Tongue (tissue), 2 donors: ENCODE data around the gene VSX1. TPM values are rescaled to one million over a fixed set of nuclear protein-coding genes. Genes with fewer than 3 reads are reported as not detected.

ENCODE experiments used
- DNase-seq: peaks from one replicate; pipeline ENCODE4 v3.0.0-alpha.2; 2015
- total RNA-seq: library from RNA; depleted of rRNA; stranded (reverse); fragments of >200 nt; gene quantifications from one replicate; pipeline ENCODE4 v1.2.3, GENCODE V29; 2014

The VSX1 gene
- total RNA-seq, result not detected

DNA sequence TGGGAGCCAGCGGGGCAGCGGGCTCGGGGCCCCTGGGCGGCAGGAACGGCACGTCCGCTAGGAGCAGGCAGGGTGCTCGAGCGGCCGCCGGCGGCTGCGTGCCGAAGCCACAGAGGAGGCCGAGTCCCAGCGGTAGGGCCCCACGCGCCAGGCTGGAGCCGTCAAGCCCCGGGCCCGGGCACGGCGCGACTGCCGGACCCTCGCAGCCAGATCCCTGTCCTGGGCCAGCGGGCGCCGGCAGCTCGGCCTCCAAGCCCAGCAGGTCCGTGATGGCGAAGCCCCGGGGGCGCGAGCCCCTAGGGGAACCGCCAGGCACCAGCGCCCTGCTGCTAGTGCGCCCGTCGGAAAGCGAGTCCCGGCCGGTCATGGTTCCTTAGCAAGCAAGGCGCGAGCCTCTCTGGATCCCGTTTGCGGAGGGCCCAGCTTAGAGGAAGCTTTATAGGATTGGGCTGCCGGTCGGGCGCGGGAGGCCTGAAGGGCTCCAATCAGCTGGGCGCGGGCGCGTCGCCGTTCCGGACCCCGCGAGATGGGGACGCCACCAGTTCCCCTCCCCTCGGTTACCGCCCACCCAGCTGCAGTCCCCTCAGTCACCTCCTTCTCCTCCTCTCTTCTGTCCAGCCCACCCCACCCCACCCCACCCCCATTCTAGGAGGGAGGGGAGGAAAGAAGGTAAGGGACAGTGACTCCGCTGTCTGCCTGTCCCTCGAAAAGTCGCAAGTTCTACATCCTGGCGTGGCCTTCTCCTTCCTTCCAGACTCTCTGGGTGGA, at the start of gene VSX1:
Gene VSX1, minus strand, starts transcription at position 412 of the 768 bp plus-strand sequence. Its CDS starts 45 bp downstream, at position 367.
- DNase-seq, result no peak

DNA sequence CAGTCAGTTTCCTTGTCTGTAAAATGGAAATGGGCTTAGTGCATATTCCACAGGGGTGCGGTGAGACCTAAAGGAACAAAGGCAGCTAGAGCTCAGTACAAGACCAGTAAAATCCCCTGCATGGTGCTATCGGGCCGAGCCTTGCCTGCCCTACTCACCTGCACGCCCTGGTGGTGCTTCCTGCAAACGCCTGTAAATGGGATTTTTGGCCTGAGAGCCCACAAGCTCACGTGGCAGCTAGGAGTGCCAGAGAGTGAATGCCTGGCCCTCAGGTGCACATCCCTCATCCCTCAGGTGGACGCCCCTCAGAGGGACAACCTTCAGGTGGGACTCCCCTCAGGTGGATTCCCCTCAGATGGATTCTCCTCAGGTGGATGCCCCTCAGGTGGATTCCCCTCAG, 48.0 kb upstream of the VSX1 start:
- DNase-seq, result no peak

DNA sequence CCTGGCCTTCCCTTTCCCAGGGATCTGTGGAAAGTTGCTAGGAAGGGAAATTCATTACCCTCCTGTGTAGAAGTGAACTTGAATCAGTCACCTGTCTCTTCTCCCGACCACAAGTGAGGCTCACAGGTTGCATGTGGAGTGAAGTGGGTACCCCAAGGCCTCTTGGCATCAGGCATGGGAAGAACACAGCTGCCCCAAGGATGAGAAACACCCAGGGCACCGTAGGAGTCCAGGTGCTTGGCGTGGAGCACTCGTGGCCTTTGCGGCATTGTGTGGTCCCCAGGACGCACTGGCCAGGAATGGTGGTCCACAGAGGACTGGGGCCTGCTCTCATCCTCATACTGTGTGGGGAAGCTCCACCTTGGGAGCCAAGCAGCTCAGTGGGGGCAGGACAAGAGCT, 47.5 kb upstream of the VSX1 start:
- DNase-seq, result no peak

DNA sequence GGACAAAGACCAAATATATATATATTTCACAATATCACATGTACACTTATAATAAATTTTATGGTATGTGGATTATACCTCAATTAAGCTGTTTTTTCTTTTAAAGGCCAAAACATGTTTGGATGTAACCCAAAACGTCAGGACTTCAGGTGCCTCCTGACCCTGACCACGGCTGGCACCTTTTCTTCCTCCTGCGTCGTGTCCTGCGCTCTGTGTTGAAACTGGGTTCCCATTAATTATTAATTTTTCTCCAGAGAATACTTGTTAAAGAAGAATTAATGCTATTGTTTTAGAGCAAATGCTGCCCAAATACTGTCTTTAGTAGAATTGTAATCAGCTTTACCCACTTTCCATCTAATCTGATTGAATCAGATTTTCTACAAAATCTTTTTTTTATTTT, 46.7 kb upstream of the VSX1 start:
- DNase-seq, result no peak

GRCh38 chr20:25127761-25128537, 46.0 kb upstream of the VSX1 start:
- no peak for DNase-seq

GRCh38 chr20:25126204-25127029, 44.5 kb upstream of the VSX1 start:
- no peak for DNase-seq

GRCh38 chr20:25125636-25126035, 43.7 kb upstream of the VSX1 start:
- no peak for DNase-seq

DNA sequence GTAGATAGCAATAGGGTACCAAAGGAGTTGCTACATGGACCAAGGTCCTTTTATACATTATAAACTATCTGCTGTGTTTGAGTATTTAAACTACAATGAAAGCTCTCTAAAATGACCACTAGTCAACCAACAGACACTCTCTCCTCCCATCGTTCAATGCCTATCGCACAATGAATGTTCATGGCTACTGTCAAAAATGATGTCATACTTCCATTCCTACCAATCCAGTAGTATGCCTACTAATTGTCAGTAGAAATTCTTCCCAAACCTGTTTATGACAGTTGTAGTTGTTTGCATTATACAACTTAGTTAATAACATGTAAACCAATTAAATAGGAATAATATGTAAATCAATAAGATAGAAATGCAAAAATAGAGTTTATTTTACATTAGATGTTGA, 39.0 kb upstream of the VSX1 start:
- DNase-seq, result no peak

DNA sequence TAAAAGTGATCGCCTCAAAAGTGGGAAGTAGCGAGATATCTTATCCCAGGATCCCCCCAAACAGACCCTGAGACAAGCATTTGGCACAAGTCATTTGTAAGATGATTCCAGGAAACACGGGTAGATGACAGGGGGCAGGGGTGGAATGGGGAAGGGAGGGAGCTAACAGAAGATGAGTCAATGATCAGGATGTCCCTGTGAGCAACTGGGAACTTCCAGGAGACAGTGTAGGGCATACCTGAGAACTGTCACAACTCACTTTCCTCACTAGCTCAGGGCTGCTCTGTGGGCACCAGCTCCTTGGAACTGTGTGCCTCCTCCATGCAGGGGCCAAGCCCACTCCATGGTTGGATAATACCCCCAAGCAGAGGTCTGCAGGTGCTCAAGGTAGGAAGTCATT, 38.5 kb upstream of the VSX1 start:
- DNase-seq, result no peak

DNA sequence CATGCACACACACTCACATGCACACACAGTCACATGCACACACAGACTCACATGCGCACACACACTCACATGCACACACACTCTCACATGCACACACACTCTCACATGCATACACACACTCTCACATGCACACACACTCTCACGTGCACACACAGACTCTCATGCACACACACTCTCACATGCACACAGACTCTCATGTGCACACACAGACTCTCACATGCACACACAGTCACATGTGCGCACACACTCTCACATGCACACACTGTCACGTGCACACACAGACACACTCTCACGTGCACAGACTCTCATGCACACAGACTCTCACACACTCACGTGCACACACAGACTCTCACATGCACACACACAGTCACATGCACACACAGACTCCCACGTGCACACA, 36.6 kb upstream of the VSX1 start:
- DNase-seq, result no peak

DNA sequence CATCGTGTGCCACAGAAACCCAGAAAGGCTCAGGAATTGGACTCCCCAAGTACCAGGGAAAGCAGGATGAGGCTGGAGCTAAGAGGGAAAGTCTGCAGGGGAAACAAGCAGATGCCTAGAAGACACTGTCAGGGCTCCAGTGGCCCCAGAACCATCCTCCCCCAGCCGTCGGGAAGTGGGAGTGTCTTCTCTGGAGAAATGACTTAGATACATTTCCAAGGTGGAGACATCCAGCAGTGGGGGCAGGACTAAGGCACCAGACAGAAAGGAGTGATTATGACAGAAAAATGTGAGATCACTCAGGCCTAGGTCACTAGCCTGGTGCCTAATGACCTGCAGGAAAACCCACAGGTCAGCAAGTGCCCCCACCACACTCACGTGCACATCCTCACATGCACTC, 36.0 kb upstream of the VSX1 start:
- DNase-seq, result peak; percentile 10

GRCh38 chr20:25116739-25117458, 35.0 kb upstream of the VSX1 start:
- DNase-seq, result peak; percentile 96

GRCh38 chr20:25103526-25103925, 21.6 kb upstream of the VSX1 start:
- DNase-seq, result no peak

DNA sequence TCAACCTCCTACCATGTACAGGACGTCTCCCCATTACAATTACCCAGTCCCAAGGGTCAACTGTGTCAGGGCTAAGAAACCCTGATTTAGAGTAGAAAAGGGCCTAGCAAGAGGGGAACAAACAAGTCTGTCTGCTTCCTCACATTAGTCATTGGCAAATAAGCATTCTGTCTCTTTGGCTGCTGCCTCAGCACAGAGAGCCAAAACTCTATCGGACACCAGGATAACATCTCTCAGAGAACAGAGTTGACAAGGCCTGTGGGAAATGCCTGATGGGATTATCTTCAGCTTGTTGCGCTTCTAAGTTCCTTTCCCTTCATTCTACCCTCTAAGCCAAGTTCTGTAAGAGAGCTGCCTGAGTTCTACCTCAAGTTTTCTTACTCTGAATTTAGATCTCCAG, 19.0 kb upstream of the VSX1 start:
- DNase-seq, result peak; percentile 48

GRCh38 chr20:25099601-25100140, 17.7 kb upstream of the VSX1 start:
- no peak for DNase-seq

DNA sequence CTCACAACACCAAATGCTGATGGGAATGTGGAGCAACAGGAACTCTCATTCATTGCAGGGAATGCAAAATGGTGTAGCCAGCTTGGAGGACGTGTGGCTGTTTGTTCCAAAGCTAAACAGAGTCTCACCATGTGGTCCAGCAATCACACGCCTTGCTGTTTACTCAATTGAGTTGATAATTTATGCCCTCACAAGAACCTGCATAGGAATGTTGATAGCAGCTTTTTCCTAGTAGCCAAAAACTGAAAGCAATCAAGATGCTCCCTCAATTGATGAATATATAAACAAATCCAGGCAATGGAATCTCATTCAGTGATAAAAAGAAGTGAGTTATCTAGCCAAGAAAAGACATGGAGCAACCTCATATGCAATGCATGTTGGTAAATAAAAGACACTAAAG, 15.6 kb upstream of the VSX1 start:
- DNase-seq, result no peak

DNA sequence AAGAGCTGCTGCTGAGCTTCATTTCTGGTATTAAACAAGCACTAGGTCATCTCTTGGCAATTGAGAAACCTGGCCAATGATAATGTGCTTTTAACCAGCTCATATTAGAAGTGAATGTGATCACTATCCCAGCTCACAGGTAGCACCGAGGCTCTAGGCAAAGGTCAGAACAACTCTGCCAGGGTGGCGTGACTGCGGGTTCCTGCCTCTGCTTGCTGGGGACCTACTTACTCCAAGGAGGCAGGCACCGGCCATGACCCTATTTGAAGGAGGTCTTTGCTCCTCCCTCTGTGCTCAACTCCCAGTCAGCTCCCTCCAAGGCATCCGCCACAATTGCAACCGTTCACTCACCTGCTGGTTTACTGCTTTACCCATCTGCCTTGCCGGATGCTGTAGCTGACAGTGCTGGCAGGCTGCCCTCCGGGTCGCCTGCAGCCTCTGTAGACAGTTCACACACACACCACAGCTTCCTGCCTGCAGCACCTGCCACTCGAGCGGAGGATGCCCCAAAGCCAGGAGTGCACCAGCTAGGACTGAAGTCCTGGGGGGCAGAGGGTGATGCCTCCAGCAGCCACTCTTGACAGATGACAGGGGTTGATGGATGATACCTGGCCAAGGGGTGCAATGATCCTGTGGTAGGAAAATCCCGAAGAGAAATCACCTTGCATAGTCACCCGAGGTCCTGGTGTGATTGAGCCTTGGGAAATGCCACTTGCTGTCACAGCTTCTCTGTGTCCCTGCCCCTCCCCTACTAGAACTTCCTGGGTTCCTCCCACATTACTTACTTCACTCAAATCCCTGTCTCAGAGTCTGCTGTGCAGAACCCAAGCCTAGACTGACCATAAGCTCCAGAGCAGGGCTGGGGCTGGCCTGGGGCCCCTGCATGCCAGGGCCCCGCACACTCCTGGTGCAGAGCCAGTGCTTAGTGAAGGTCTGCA, 8.8 kb upstream of the VSX1 start:
- no peak for DNase-seq

DNA sequence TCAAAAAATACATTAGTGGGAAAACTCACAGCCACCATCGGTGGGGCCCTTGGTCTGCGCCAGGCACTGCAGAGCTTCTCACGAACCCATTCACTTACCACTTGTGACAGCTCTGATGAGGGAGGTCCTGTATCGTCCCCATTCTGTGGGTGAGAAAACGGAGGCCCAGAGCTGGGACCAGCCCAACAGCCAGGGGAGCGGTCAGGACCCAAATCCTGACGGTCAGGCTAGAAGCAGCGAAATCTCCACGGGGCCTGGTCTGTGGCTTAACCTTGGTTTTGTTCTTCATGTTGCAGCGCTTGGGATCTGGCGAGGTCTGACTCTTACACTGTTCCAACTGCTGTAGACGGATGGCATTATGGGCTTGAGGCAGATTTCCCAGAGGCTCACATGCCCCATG, 7.7 kb upstream of the VSX1 start:
- DNase-seq, result no peak

DNA sequence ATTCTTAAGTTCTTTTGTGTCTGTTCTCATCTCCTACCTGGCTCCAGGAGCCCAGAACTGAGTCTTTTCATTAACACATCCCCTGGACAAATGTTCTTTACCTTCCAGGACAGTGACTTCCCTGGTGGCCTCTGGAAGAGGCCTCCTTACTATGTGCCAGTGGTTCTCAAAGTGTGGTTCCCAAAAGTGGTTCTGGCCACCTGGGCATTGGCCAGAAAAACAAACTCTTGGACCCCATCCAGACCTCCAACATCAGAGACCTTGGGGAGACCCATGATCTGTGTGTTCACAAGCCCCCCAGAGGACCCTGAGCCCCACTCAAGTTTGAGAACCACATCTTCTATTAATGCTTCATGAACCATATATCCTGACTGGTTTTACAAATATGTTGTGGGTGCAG, 7.2 kb upstream of the VSX1 start:
- DNase-seq, result no peak

- no peak for DNase-seq
Measured at GRCh38 chr20:25088267-25088666, 6.3 kb upstream of the VSX1 start.
